Measurements from ENCODE around the gene LNX1.

Gene LNX1

GRCh38 chr4:53598901-53599300, 7.6 kb upstream of the LNX1 start:
- DNase-seq = no peak

- no peak for DNase-seq
These were observed 7.2 kb upstream of the LNX1 start for GRCh38 chr4:53598483-53598882.

GRCh38 chr4:53596901-53597300, 5.6 kb upstream of the LNX1 start:
- DNase-seq = no peak

GRCh38 chr4:53595834-53596233, 4.5 kb upstream of the LNX1 start:
- DNase-seq = no peak

GRCh38 chr4:53595204-53595603, 3.9 kb upstream of the LNX1 start:
- no peak for DNase-seq

- no peak for DNase-seq
These were observed 2.5 kb upstream of the LNX1 start for GRCh38 chr4:53593765-53594164.

- DNase-seq = peak; percentile 77
These were observed 1.6 kb upstream of the LNX1 start for GRCh38 chr4:53592686-53593501.

- DNase-seq = no peak
These were observed 836 bp upstream of the LNX1 start for GRCh38 chr4:53592122-53592521.

GRCh38 chr4:53590187-53590586, 1.1 kb downstream of the LNX1 start:
- no peak for DNase-seq

- no peak for DNase-seq
These were observed 1.8 kb downstream of the LNX1 start for GRCh38 chr4:53589511-53589910.

GRCh38 chr4:53587135-53587534, 4.2 kb downstream of the LNX1 start:
- no peak for DNase-seq

- no peak for DNase-seq
These were observed 5.0 kb downstream of the LNX1 start for GRCh38 chr4:53586121-53586816.

GRCh38 chr4:53584658-53585057, 6.6 kb downstream of the LNX1 start:
- DNase-seq = no peak

GRCh38 chr4:53583513-53583912, 7.8 kb downstream of the LNX1 start:
- DNase-seq = no peak

GRCh38 chr4:53582194-53582593, 9.1 kb downstream of the LNX1 start:
- DNase-seq = no peak

- no peak for DNase-seq
These were observed 11.0 kb downstream of the LNX1 start for GRCh38 chr4:53580274-53580673.

GRCh38 chr4:53579826-53580225, 11.5 kb downstream of the LNX1 start:
- DNase-seq = no peak

GRCh38 chr4:53576676-53577372, 14.5 kb downstream of the LNX1 start:
- no peak for DNase-seq

GRCh38 chr4:53576071-53576617, 15.1 kb downstream of the LNX1 start:
- DNase-seq = no peak

GRCh38 chr4:53575552-53575951, 15.7 kb downstream of the LNX1 start:
- no peak for DNase-seq

- DNase-seq = no peak
These were observed 16.8 kb downstream of the LNX1 start for GRCh38 chr4:53574528-53574927.

GRCh38 chr4:53573696-53574095, 17.6 kb downstream of the LNX1 start:
- no peak for DNase-seq

- DNase-seq = no peak
These were observed 18.7 kb downstream of the LNX1 start for GRCh38 chr4:53572600-53572994.
